Ovary (tissue), 9 donors: ENCODE results near the gene MBNL1. TPM values are rescaled to one million over a fixed set of nuclear protein-coding genes. Genes with fewer than 3 reads are reported as not detected.

Experiments used
- DNase-seq, 5 donors: peaks; one replicate each; pipeline ENCODE4 v3.0.0-alpha.2; 2019 to 2020
- H3K27ac ChIP-seq, 2 donors: fragments of 200-600 bp; one replicate each; pipeline versions ENCODE4 v1.5.1 to v1.8.0; 2019 to 2022
- H3K27me3 ChIP-seq: fragments of 200-600 bp; one replicate; pipeline ENCODE4 v1.8.0; 2022
- H3K36me3 ChIP-seq: fragments of 200-600 bp; sonication (generic); one replicate; pipeline ENCODE4 v1.5.1; 2019
- H3K4me1 ChIP-seq: one replicate; pipeline ENCODE4 v1.8.1; 2013; ENCODE audit warnings: mild to moderate bottlenecking, moderate library complexity; ENCODE audit not compliant: insufficient read depth
- H3K4me3 ChIP-seq: fragments of 200-600 bp; sonication (generic); one replicate; pipeline ENCODE4 v1.5.1; 2017
- H3K9me3 ChIP-seq, 2 donors: fragments of 200-600 bp in 1 of 2; sonication (generic) in 1 of 2; one replicate each; pipeline versions ENCODE4 v1.5.1 to v1.8.1; 2013 to 2019; ENCODE audit warnings: mild to moderate bottlenecking in 1 of 2, moderate library complexity in 1 of 2
- CTCF ChIP-seq, 3 donors: fragments of 450-650 bp in 2 of 3; fragments of 200-600 bp in 1 of 3; IDR thresholded peaks; one replicate each; pipeline versions ENCODE4 v1.5.1 to v1.8.0; 2016 to 2022; ENCODE audit warnings: antibody characterized with exemption in 3 of 3, mild to moderate bottlenecking in 1 of 3
- EP300 ChIP-seq: sonication (generic); formaldehyde crosslinking; IDR thresholded peaks from one replicate; pipeline ENCODE4 v1.6.1; 2017; ENCODE audit warnings: antibody characterized with exemption
- POLR2A ChIP-seq: fragments of 450-650 bp; IDR thresholded peaks from one replicate; pipeline ENCODE4 v1.6.1; 2017; ENCODE audit warnings: antibody characterized with exemption, mild to moderate bottlenecking, moderate library complexity
- WGBS, 3 donors: extraction: QIAGEN DNeasy Blood & Tissue Kit in 1 of 3; methylation state at CpG; one replicate each; pipeline versions ENCODE4 v1.1.5 to v1.1.7; 2013 to 2017; 5-methylcytosine and 5-hydroxymethylcytosine counted together
- intact Hi-C, 4 donors: fragments of 100-400 bp; cut with DNase I; formaldehyde crosslinking; loops; one replicate each; pipeline versions ENCODE4 v1.11.0 to v1.15.1; 2022 to 2023
- polyA plus RNA-seq, 2 donors: library from polyadenylated mRNA; stranded (reverse); fragments of 200-250 nt in 1 of 2; fragments of 350-450 nt in 1 of 2; fragmentation: Illumina TruSeq in 1 of 2; extraction: RNeasy Lipid Tissue Mini Kit (QIAGEN cat#74804) in 1 of 2; gene quantifications; one replicate each; pipeline ENCODE4 v1.2.3, GENCODE V29; 2013 to 2014
- total RNA-seq, 7 donors: library from RNA; depleted of rRNA in 2 of 7; stranded (reverse); fragments of >200 nt in 2 of 7; fragmentation: NEBNext Ultra II Directional in 3 of 7; extraction: Animal tissue kit (Norgen Biotek cat#: 25700) in 3 of 7; gene quantifications; one replicate each; pipeline versions ENCODE4 v1.1.0 to v1.2.4, GENCODE V29; 2016 to 2023
- donor health status: DM: no; HTN: no; CAD: no; lungs with moderate emphysema.
- donor health status: DM: no; HTN: no; CAD: no.
- donor health status: Bipolar disorder and iron deficiency.
- donor health status: DM: yes; HTN: yes; CAD: no.
- donor health status: DM: no; HTN: no; CAD: no.
- donor health status: DM: yes; HTN: yes; CAD: no.

MBNL1 gene
- total and polyA plus RNA-seq, 9 donors = 39.7 to 152 (median 123) TPM

DNA sequence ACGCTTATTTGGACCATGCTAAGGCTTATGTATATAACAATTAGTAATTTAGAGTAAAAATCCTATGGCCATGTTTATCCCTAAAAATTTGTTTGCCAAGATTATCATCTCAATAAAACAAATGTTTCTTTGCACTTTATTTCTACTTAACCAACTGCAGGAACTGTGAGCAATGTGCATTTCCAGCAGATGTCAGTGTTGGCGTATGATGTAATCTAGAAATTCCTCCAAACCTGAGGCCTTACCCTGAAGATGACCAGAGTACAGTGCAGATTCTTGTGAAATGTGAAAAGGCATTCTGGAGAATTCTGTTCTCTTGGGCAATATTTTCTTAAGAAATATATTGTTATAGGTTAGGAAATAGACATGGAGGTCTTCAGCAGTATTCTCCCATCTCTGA is 205.9 kb downstream of the MBNL1 start:
- Histone ChIP-seq H3K27me3 (no peaks in the 10 kb centered on the region), H3K9me3 (no peaks in the 10 kb centered on the region), H3K27ac (no peak overlapping the region), H3K36me3 (no peaks in the 10 kb centered on the region), H3K4me1 (no peaks in the 10 kb centered on the region), H3K4me3 (no peak overlapping the region)
- WGBS, 3 donors = 75 to 86% (median 84%) methylated on average over 2 of the region's 2 CpGs
- DNase-seq = peak in 2 of 5 donors; percentile 22 to 52
- intact Hi-C loops = loop anchor here in 1 of 4 donors (10.0 kb wide), 1 partner anchor 100 kb away; no protein-coding TSS in a partner anchor
- TF ChIP-seq POLR2A = no peak
- TF ChIP-seq CTCF (IDR thresholded peaks at IDR 0.05) = peak; percentile 21 to 50 (median 40)

GRCh38 chr3:152477422-152477821 is 208.7 kb downstream of the MBNL1 start:
- no peaks in the 10 kb centered on the region for H3K27me3 ChIP-seq
- H3K4me3 ChIP-seq = no peak overlapping the region
- intact Hi-C loops = loop anchor here in 1 of 4 donors (10.0 kb wide), 1 partner anchor 97 kb away; no protein-coding TSS in a partner anchor
- no peak overlapping the region for H3K27ac ChIP-seq
- TF ChIP-seq CTCF (IDR thresholded peaks at IDR 0.05) (no peak), POLR2A (no peak), EP300 (no peak)
- 9 to 38% (median 14%) methylated on average over 2 of the region's 2 CpGs for WGBS, 3 donors
- H3K9me3 ChIP-seq = no peaks in the 10 kb centered on the region
- no peak for DNase-seq
- H3K4me1 ChIP-seq = no peaks in the 10 kb centered on the region
- H3K36me3 ChIP-seq = no peaks in the 10 kb centered on the region

- intact Hi-C loops = no loop called here
- H3K27me3 ChIP-seq = no peaks in the 10 kb centered on the region
- no peaks in the 10 kb centered on the region for H3K4me1 ChIP-seq
- no peak for TF ChIP-seq EP300
- no peak overlapping the region for H3K4me3 ChIP-seq
- no peaks in the 10 kb centered on the region for H3K9me3 ChIP-seq
- no peak overlapping the region for H3K27ac ChIP-seq
- H3K36me3 ChIP-seq = no peaks in the 10 kb centered on the region
- DNase-seq = no peak
- 45 to 57% (median 50%) methylated on average over 2 of the region's 2 CpGs for WGBS, 3 donors
Observed at GRCh38 chr3:152480282-152480953, 211.7 kb downstream of the MBNL1 start.

- H3K27me3 ChIP-seq = no peaks in the 10 kb centered on the region
- H3K4me1 ChIP-seq = no peaks in the 10 kb centered on the region
- H3K27ac ChIP-seq = no peak overlapping the region
- intact Hi-C loops = no loop called here
- WGBS, 3 donors = 81 to 90% (median 82%) methylated on average over 1 of the region's 1 CpG
- no peak overlapping the region for H3K4me3 ChIP-seq
- H3K9me3 ChIP-seq = no peaks in the 10 kb centered on the region
- DNase-seq = no peak
- no peaks in the 10 kb centered on the region for H3K36me3 ChIP-seq
- no peak for TF ChIP-seq EP300
- TF ChIP-seq CTCF (IDR thresholded peaks at IDR 0.05) = no peak
- no peak for TF ChIP-seq POLR2A
Observed at GRCh38 chr3:152486364-152486763, 217.6 kb downstream of the MBNL1 start.

DNA sequence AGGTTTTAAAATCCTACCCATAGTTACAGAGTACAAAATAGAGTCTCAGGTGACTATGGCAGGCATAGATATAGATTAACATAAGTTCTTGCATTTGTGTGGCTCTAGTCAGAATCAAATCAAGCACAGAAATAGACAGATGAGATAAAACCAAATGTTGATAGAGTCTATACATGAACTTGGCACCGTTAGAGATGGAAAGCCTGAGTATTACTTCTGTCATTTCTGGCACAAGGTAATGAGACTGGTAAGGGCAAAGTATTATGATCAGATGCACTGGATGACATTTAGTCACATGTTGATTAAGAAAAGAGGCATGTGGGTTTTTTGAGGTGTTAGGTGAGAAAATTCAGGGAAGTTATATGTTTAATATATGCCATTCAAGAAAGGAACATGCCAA is 219.7 kb downstream of the MBNL1 start:
- H3K4me3 ChIP-seq = no peak overlapping the region
- TF ChIP-seq CTCF (IDR thresholded peaks at IDR 0.05) (no peak), POLR2A (no peak), EP300 (no peak)
- H3K4me1 ChIP-seq = no peaks in the 10 kb centered on the region
- no peak for DNase-seq
- H3K27me3 ChIP-seq = no peaks in the 10 kb centered on the region
- H3K9me3 ChIP-seq = no peaks in the 10 kb centered on the region
- H3K27ac ChIP-seq = no peak overlapping the region
- WGBS, 3 donors = 80 to 93% (median 90%) methylated on average over 1 of the region's 1 CpG
- intact Hi-C loops = no loop called here
- no peaks in the 10 kb centered on the region for H3K36me3 ChIP-seq
